ENCODE results near the gene TCIRG1.

TCIRG1 gene

DNA sequence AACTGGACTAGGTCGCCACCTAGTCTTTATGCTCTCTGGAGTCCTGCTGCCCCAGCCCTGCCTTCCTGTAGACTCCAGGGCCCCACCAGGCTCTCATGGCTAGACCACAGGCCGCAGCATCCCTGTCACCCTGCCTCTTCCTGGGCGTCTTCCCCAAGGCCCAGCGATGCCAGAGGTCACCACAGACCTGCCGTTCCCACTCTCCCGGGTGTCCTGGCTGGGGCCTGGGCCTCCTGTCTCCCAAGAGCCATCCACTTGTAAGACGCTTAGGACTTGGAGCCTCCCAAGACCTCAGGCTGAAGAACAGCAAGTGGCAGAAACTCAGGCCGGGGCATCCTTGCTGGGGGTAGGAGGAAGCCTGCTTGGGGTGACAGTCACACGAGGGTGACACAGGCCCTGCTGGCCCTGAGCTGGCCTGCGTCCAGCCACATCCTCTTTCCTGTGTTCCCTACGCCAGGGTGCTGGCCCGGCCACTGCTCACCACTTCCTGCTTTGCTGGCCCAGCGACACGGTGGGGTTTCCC is 2.0 kb upstream of the TCIRG1 start:
- DNase-seq: no peak

DNA sequence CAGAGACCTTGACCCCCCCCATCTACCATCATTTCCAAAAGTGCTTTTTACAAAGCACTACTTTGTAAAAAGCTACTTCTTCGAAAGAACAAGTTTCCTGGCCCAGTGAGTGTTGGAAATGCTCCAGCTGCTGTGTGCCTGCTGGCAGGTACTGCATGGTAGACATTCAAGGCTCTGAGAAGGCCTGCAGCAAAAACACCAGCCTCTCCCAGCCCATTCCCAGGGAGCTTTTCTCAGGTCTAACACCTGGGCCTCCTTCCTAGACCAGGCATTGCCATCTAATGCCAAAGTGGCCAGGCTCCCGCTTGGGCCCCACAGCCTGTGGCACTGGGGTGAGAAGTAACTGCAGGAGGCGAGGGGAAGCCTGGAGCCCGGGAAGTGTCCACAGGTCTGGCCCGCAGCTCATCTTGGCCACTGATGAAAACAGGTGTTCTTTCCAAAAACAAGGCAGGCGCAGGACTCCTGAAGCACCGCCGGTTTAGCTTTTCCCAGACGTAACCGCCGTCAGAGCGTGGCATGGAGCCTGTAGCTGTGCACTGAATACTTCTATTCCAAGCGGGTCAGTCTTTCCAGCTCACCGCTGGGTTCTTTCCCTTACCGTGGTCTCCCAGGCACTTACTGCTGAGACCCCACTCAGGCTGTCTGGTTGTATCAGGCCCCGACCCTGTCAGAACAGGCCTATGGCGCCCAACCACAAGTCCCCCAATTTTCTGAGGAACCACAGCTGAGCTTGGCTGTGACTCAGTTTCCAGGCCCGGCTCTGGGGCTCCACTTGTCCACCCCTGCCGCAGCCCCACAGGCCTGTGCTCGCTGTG is 1.2 kb upstream of the TCIRG1 start:
- DNase-seq: no peak

DNA sequence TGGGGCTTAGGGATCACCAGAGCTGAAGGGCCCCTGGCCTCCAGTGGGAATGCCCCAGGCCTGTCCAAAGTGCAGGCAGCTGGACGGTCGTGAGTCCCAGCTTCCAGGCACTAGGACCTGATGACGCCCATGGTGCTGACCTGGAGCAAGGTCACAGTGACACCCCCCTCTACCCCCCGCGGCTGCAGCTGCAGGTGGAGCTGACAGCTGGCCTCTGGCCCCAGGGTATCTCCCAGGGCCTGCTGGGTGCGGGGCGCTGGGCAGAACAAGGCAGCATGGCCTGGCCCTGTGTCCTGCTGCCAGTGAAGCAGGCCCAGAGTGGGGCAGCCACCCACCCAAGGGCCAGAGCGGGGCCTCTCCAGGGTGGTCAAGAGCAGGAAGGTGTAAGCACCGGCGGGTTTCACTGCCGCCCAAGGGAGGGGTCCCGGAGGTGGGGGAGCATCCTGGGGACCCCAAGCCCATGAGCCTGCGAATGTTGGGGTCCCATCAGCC is 553 bp upstream of the TCIRG1 start:
- no peak for DNase-seq

DNA sequence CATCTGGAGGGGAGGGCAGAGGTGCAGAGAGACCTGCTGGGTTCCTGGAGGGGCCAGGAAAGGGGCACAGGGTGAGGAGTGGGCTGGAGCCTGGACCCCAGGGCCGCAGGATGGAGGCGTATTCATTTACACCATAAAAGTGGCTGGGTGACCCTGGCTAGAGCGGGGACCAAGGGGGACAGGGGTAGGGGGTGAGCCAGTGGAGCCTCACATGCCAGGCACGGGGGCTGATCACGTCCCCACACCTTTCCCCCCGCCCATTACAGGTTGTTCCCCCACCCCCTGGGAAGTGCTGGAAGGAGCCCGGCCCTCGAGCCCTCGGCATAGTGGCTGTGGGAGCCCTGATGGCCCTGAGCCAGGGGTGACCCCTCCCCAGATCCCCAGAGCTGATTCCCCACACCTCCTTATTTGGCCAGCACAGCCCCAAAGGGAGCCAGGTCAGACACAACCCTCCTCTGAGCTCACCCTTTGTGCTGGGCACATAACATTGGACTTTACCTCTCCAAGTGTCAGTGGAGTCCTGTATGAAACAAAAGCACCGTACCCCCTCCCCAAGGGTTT is 781 bp downstream of the TCIRG1 start:
- no peak for DNase-seq

DNA sequence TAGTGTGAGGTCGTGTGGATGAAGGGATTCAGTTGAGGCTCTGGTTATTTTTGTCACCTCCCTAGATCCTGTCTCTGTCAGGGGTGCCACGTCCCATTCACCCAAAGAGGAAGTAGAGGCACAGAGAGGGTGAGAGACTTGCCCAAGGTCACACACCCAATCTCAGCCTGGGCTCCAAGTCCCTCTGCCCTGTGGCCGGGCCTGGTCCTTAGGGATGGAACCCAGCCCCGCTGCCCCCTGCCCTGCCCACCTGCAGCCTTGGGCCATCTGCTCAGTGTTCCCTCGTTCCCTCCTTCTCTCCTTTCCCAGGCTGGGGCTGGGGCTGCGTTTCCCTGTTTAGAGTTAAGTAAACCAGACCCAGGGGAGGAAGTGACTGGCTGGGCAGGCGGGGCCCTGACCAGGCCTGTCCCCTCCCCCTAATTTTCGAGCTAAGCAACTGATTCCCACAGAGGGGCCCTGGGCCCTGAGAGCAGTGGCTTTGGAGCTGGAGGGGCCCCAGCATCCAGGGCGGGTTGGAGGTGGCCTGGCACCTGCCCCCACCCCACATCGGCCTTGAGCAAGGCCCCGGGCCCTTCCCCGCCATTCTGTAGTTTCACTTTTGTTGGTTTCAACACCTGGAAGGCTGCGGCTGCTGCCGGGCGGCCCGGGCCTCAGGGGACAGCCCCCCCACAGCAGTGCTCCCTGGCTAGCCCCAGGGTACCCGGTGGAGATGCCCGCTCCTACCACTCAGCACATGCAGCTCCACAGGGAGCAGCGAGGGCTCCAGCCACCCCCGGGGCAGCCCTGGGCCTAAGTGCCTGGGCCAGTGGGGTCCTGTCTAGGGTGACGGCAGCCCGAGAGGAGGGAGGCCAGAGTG is 1.5 kb downstream of the TCIRG1 start:
- no peak for DNase-seq

DNA sequence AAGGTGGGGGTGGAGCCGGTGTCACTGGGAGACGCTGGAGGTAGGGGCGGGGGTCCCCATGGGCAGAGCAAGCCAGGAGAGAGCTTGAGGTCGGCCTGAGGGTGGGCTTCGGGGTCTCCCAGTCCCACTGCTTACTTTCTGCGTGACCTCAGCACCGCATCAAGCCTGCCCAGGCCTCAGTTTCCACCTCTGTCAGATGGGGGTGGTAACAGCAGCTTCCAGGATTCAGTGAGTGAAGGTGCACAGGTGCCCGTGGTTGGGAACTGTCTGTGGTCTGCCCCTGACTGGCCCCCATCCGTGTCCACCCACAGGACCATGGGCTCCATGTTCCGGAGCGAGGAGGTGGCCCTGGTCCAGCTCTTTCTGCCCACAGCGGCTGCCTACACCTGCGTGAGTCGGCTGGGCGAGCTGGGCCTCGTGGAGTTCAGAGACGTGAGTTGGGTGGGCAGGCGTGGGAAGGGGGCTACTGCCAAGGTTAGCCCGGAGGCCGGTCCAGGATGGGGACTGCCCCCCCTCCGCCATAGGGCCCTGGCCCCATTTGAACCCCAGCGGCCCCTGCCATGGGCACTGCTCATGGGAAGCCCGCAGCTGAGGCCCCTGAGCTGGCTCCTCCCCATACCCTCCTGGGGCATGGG is 2.2 kb downstream of the TCIRG1 start:
- no peak for DNase-seq

DNA sequence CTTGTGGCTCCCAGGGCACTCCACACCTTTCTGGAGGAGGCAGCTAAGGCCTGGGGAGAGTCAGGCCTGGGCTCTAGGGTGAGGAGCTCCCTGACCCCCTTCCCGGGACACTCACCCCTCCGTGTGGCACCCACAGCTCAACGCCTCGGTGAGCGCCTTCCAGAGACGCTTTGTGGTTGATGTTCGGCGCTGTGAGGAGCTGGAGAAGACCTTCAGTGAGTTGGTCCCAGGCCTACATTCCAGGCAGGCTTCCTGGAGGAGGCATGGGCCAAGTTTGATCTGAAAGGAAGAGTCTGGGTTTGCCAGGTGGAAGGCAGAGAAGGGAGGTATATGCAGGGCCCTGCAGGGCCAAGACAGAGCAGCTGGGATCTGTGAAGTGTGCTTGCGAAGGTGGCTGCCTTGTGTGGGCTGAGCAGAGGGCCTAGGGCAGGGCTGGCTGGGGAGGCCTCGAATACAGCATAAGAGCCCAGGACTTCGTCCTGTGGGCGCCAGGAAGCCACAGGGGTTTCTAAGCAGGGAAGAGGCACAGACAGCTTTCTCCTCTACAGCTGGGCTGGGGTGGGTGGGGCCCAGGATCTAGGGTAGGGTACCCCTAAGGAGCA is 2.9 kb downstream of the TCIRG1 start:
- DNase-seq: no peak

DNA sequence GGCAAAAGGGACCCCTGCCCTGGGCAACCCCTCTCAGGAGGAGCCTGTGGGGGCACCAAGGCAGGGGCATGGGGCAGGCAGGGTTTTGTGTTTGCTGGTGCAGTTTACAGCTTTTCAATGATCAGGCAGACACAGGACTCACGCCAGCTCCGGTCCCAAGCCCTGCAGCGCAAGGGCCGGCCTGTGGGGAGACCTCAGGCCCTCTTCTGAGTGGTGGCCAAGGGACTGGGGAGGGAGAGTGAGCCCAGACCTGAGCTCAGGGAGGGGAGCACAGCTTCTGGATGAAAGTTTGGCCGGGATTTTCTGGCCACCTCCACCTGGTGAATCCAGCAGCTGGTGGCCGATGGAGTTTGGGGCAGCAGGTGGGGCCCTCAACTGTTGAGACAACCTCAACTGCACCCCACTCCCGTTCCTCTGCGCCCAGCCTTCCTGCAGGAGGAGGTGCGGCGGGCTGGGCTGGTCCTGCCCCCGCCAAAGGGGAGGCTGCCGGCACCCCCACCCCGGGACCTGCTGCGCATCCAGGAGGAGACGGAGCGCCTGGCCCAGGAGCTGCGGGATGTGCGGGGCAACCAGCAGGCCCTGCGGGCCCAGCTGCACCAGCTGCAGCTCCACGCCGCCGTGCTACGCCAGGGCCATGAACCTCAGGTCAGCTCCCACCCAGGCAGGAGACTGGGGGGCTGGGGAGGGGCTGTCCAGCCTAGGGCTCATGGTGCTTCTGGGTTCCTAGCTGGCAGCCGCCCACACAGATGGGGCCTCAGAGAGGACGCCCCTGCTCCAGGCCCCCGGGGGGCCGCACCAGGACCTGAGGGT is 3.6 kb downstream of the TCIRG1 start:
- DNase-seq: no peak

DNA sequence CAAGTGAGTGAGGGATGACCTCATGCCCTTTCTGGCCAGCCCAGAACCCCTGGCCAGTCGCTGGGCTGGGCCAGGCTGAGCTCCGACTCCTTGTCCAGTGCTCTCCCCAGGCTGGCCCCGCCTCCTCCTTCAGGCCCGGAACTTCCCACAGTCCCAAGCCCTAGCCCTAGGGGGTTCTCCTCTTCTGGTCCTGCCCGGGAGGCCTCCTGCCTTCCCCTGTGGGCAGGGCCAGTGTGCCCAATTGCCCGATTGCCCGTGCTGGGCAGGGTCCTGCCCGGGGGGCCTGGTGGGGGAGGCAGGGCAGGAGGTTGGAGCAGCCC is 4.2 kb downstream of the TCIRG1 start:
- no peak for DNase-seq

DNA sequence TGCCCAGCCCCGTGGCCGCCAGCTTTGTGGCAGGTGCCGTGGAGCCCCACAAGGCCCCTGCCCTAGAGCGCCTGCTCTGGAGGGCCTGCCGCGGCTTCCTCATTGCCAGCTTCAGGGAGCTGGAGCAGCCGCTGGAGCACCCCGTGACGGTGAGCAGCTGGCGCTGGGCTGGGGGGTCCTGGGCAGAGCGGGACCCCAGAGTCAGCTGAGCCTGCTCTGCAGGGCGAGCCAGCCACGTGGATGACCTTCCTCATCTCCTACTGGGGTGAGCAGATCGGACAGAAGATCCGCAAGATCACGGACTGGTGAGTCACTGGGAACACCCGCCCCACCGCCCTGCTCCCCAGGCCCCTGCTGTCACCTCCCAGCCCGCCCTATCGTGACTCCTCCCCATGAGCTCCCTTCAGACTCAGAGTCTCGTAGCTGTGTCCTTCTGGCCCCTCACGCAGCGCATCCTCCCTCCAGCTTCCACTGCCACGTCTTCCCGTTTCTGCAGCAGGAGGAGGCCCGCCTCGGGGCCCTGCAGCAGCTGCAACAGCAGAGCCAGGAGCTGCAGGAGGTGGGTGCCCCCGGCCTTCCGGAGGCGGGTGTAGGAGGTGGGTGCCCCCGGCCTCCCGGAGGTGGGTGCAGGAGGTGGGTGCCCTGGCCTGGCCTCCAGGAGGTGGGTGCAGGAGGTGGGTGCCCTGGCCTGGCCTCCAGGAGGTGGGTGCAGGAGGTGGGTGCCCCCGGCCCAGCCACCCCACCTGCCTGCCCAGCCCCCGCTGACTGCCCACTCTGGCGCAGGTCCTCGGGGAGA is 4.7 kb downstream of the TCIRG1 start:
- DNase-seq: no peak

DNA sequence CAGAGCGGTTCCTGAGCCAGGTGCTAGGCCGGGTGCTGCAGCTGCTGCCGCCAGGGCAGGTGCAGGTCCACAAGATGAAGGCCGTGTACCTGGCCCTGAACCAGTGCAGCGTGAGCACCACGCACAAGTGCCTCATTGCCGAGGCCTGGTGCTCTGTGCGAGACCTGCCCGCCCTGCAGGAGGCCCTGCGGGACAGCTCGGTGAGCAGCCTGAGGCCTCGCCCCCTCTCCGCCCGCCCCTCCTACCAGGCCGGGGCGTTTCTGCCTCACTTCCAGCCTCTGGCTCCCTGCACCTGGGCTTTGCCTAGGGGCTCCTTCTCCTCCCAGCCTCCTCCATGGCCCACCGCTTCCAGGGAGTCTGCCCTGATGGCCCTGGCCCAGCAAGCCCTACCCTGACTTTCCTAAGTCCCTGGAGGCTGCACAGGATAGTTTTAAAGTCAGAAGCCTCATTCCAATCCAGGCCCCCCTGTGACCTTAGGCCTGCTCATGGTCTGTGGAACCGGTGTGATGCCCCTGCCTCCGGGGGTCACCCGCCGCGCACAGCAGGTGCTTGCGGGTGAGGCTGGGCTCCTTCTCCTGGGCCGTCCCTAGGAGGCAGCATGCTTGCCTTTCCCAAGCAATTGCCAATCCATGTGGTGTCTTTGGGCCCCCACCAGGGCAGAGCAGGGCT is 5.5 kb downstream of the TCIRG1 start:
- no peak for DNase-seq

DNA sequence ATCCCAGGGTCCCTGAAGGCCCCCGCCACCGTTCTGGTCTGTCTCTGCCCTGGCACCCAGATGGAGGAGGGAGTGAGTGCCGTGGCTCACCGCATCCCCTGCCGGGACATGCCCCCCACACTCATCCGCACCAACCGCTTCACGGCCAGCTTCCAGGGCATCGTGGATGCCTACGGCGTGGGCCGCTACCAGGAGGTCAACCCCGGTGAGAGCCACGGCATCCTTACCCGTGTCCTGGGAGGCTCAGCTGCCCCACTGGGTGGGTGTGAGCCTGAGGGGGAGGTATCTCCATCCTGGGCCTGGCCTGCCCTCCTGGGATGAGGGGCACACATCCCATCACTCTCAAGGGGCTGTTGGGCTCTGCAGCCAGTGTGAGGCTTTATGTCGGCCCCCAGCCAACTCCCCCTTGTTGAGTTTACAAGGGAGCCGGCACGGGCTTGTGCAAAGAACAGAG is 6.1 kb downstream of the TCIRG1 start:
- no peak for DNase-seq

DNA sequence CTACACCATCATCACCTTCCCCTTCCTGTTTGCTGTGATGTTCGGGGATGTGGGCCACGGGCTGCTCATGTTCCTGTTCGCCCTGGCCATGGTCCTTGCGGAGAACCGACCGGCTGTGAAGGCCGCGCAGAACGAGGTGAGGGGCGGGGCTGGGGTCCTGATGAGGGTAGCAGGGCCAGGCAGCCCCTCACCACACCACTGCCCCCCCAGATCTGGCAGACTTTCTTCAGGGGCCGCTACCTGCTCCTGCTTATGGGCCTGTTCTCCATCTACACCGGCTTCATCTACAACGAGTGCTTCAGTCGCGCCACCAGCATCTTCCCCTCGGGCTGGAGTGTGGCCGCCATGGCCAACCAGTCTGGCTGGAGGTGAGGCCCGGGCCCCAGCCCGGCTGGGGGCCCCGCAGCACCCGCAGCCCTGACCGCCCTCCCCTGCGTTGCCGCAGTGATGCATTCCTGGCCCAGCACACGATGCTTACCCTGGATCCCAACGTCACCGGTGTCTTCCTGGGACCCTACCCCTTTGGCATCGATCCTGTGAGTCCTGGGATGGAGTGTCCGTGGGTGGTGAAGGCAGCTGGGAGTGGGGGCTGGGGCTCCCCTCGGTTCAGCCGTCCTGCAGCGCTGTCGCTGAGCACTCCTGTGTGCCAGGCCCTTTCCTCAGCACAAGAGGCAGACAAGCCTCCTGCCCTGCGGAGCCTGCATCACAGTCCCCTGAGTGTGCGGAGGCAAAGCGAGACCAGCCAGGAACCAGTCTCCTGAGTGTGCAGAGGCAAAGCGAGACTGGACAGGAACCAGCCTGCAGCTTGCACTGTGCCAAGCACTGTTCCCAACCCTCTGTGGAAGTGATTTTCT is 8.8 kb downstream of the TCIRG1 start:
- DNase-seq: no peak

DNA sequence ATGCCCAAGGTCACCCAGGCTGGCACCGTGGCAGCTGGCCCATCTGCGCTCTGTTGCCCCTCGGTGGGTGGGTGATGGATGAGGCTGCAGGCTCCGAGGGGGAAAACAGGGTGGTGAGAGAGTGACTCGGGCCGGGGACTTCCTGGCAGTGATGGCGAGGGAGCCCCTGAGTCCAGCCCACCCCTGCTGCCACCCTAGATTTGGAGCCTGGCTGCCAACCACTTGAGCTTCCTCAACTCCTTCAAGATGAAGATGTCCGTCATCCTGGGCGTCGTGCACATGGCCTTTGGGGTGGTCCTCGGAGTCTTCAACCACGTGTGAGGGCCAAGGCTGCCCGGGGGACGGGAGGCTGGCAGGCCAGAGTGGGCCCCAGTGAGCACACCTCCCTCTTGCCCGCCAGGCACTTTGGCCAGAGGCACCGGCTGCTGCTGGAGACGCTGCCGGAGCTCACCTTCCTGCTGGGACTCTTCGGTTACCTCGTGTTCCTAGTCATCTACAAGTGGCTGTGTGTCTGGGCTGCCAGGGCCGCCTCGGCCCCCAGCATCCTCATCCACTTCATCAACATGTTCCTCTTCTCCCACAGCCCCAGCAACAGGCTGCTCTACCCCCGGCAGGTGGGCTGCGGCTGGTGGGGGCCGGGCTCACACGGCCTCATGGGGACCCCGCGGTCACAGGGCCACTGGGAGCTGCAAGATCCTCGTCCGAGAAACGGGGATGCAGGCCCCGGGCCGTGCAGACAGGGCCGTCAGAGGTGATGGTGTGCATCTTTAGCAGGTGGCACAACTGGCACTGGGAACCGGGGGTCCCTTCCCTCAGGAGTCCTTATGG is 10.1 kb downstream of the TCIRG1 start:
- no peak for DNase-seq

DNA sequence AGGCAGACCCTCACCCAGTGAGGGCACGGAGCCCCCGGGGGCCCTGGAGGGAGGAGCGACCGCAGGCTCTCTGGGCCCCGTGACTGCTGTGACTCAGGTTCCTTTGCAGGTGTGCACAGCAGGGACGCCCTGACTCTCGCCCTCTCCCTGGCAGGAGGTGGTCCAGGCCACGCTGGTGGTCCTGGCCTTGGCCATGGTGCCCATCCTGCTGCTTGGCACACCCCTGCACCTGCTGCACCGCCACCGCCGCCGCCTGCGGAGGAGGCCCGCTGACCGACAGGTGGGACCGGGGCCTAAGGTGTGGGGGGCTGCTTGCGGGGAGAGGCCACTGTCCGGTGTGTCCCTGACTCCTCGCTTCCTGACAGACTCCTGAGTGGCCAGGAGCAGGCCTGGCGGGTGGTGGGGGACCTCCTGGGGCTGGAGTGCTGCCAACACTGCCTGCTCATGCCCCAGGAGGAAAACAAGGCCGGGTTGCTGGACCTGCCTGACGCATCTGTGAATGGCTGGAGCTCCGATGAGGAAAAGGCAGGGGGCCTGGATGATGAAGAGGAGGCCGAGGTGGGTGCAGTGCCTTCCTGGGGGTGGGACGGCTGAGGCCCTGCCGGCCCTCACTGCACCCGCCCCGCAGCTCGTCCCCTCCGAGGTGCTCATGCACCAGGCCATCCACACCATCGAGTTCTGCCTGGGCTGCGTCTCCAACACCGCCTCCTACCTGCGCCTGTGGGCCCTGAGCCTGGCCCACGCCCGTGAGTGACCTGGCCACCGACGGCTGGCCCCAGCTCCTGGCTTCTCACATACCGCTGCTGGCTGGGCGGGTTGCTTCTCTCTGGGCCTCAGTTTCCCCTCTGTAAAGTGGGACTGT is 10.9 kb downstream of the TCIRG1 start:
- no peak for DNase-seq

DNA sequence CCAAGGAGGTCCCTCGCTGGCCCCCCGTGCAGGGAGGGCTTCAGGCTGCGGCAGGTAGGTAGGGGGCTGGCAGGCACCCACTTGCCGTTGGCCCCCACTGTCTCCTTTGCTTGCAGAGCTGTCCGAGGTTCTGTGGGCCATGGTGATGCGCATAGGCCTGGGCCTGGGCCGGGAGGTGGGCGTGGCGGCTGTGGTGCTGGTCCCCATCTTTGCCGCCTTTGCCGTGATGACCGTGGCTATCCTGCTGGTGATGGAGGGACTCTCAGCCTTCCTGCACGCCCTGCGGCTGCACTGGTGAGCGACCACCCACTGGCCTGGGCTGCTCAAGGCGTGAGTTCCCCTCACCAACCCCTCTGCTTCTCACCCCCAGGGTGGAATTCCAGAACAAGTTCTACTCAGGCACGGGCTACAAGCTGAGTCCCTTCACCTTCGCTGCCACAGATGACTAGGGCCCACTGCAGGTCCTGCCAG is 11.6 kb downstream of the TCIRG1 start:
- no peak for DNase-seq
